HEK293 (cell line): ENCODE data around the gene BRCA2.

Source experiments
- EGR2 ChIP-seq: fragments of 450-650 bp; formaldehyde crosslinking; IDR thresholded peaks from 2 replicates; pipeline ENCODE4 v1.5.1; 2016; ENCODE audit warnings: low read depth, missing biosample characterization, missing genetic modification characterization
- ZBTB20 ChIP-seq: fragments of 450-650 bp; formaldehyde crosslinking; IDR thresholded peaks from 2 replicates; pipeline ENCODE4 v1.5.1; 2016; ENCODE audit warnings: missing biosample characterization, missing genetic modification characterization
- ZFP3 ChIP-seq: fragments of 450-650 bp; formaldehyde crosslinking; IDR thresholded peaks from 2 replicates; pipeline ENCODE4 v1.5.1; 2016; ENCODE audit warnings: low read depth, missing biosample characterization, missing genetic modification characterization
- ZSCAN4 ChIP-seq: fragments of 450-650 bp; formaldehyde crosslinking; IDR thresholded peaks from 2 replicates; pipeline ENCODE4 v1.5.1; 2017; ENCODE audit warnings: missing biosample characterization, missing genetic modification characterization
- TF ChIP-seq, protein P1 (sequence below): fragments of 450-650 bp; formaldehyde crosslinking; IDR thresholded peaks from 2 replicates; pipeline ENCODE4 v1.5.1; 2016; ENCODE audit warnings: missing biosample characterization, missing genetic modification characterization
- TF ChIP-seq, protein P2 (sequence below): fragments of 450-650 bp; formaldehyde crosslinking; IDR thresholded peaks from 2 replicates; pipeline ENCODE4 v1.5.1; 2016; ENCODE audit warnings: missing biosample characterization, missing genetic modification characterization

GRCh38 chr13:32425158-32425557 lies 109.8 kb downstream of the BRCA2 start:
- no peak for TF ChIP-seq ZSCAN4
- TF ChIP-seq, protein P1, sequence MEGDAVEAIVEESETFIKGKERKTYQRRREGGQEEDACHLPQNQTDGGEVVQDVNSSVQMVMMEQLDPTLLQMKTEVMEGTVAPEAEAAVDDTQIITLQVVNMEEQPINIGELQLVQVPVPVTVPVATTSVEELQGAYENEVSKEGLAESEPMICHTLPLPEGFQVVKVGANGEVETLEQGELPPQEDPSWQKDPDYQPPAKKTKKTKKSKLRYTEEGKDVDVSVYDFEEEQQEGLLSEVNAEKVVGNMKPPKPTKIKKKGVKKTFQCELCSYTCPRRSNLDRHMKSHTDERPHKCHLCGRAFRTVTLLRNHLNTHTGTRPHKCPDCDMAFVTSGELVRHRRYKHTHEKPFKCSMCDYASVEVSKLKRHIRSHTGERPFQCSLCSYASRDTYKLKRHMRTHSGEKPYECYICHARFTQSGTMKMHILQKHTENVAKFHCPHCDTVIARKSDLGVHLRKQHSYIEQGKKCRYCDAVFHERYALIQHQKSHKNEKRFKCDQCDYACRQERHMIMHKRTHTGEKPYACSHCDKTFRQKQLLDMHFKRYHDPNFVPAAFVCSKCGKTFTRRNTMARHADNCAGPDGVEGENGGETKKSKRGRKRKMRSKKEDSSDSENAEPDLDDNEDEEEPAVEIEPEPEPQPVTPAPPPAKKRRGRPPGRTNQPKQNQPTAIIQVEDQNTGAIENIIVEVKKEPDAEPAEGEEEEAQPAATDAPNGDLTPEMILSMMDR (tag by site-specific recombination), result no peak
- TF ChIP-seq, protein P2, sequence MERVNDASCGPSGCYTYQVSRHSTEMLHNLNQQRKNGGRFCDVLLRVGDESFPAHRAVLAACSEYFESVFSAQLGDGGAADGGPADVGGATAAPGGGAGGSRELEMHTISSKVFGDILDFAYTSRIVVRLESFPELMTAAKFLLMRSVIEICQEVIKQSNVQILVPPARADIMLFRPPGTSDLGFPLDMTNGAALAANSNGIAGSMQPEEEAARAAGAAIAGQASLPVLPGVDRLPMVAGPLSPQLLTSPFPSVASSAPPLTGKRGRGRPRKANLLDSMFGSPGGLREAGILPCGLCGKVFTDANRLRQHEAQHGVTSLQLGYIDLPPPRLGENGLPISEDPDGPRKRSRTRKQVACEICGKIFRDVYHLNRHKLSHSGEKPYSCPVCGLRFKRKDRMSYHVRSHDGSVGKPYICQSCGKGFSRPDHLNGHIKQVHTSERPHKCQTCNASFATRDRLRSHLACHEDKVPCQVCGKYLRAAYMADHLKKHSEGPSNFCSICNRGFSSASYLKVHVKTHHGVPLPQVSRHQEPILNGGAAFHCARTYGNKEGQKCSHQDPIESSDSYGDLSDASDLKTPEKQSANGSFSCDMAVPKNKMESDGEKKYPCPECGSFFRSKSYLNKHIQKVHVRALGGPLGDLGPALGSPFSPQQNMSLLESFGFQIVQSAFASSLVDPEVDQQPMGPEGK (tag by site-specific recombination), result no peak
- no peak for TF ChIP-seq ZBTB20
- TF ChIP-seq ZFP3 (tag by site-specific recombination), result no peak
- TF ChIP-seq EGR2 (tag by site-specific recombination), result no peak
